Osteocyte (in vitro differentiated cells): ENCODE measurements around the gene ZC3H15. TPM values are rescaled to one million over a fixed set of nuclear protein-coding genes. Genes with fewer than 3 reads are reported as not detected.
"Not testable (repeated sequence)": the region's sequence is repeated elsewhere in the genome, so short reads cannot be mapped to it uniquely, and the experiment has no call there.

Source experiments
- DNase-seq: peaks from one replicate; pipeline ENCODE4 v3.0.0; 2021; ENCODE audit warnings: mixed read lengths; ENCODE audit not compliant: unreplicated experiment; ENCODE audit errors: extremely low spot score
- H3K27ac Mint-ChIP-seq: one replicate; pipeline ENCODE4 v1.8.0; 2021; ENCODE audit warnings: mild to moderate bottlenecking, mixed read lengths; ENCODE audit not compliant: unreplicated experiment
- H3K27me3 Mint-ChIP-seq: one replicate; pipeline ENCODE4 v1.8.0; 2021; ENCODE audit warnings: mixed read lengths; ENCODE audit not compliant: unreplicated experiment
- H3K36me3 Mint-ChIP-seq: one replicate; pipeline ENCODE4 v1.8.0; 2021; ENCODE audit warnings: mixed read lengths; ENCODE audit not compliant: unreplicated experiment
- H3K4me1 Mint-ChIP-seq: one replicate; pipeline ENCODE4 v1.8.0; 2021; ENCODE audit warnings: mixed read lengths; ENCODE audit not compliant: unreplicated experiment
- H3K4me3 Mint-ChIP-seq: one replicate; pipeline ENCODE4 v1.8.0; 2021; ENCODE audit warnings: mild to moderate bottlenecking, moderate library complexity, mixed read lengths; ENCODE audit not compliant: unreplicated experiment
- H3K9me3 Mint-ChIP-seq: one replicate; pipeline ENCODE4 v1.8.0; 2021; ENCODE audit warnings: mixed read lengths; ENCODE audit not compliant: unreplicated experiment
- CTCF ChIP-seq: fragments of 200-600 bp; sonication (generic); IDR thresholded peaks from 2 replicates; pipeline ENCODE4 v1.5.0; 2021; ENCODE audit warnings: antibody characterized with exemption, mild to moderate bottlenecking, moderate library complexity
- long read RNA-seq: library from polyadenylated mRNA; unstranded; transcript quantifications from one replicate; pipeline ENCODE4 v2.0.0, GENCODE V29; 2021
- total RNA-seq: library from RNA; stranded (reverse); gene quantifications from 2 replicates; pipeline ENCODE4 v1.2.1, GENCODE V29; 2021

The ZC3H15 gene
- total RNA-seq, result 43.7 and 46.6 TPM in 2 replicates
- long read RNA-seq, transcript ZC3H15-201 (10 exons, 2,138 nt), result major isoform, 77 of 105 reads
- long read RNA-seq, partial matches to known transcripts, result 25 of 105 reads
- long read RNA-seq, other reads (novel, unspliced or antisense), result 3 of 105 reads

GRCh38 chr2:186485871-186486650 lies at the start of gene ZC3H15:
ZC3H15 (plus strand) TSS chr2:186486260; CDS start chr2:186486383, 123 bp downstream.
- Mint-ChIP-seq H3K4me3 (peak within 1 kb of the TSS; percentile 99), H3K4me1 (peaks cover 36% of the 10 kb centered on the region), H3K36me3 (no peaks in the 10 kb centered on the region), H3K27ac (peak within 1 kb of the TSS; percentile 99), H3K27me3 (no peaks in the 10 kb centered on the region), H3K9me3 (no peaks in the 10 kb centered on the region)
- TF ChIP-seq CTCF, result no peak
- peak; percentile 99 for DNase-seq

GRCh38 chr2:186437719-186438118 lies 48.3 kb upstream of the ZC3H15 start:
- DNase-seq, result no peak
- Mint-ChIP-seq H3K36me3 (peaks cover 7% of the 10 kb centered on the region), H3K27me3 (no peaks in the 10 kb centered on the region), H3K27ac (no peak overlapping the region), H3K4me1 (no peaks in the 10 kb centered on the region), H3K4me3 (no peak overlapping the region), H3K9me3 (no peaks in the 10 kb centered on the region)
- TF ChIP-seq CTCF, result no peak

GRCh38 chr2:186439673-186440095 lies 46.4 kb upstream of the ZC3H15 start:
- not testable (repeated sequence) for H3K9me3 Mint-ChIP-seq, H3K27me3 Mint-ChIP-seq, H3K4me3 Mint-ChIP-seq, H3K36me3 Mint-ChIP-seq, H3K4me1 Mint-ChIP-seq, H3K27ac Mint-ChIP-seq, DNase-seq

- no peak overlapping the region for H3K27ac Mint-ChIP-seq
- no peak for DNase-seq
- no peaks in the 10 kb centered on the region for H3K4me1 Mint-ChIP-seq
- H3K27me3 Mint-ChIP-seq, result no peaks in the 10 kb centered on the region
- TF ChIP-seq CTCF, result no peak
- H3K9me3 Mint-ChIP-seq, result no peaks in the 10 kb centered on the region
- no peaks in the 10 kb centered on the region for H3K36me3 Mint-ChIP-seq
- no peak overlapping the region for H3K4me3 Mint-ChIP-seq
Observed at GRCh38 chr2:186440506-186440905, 45.6 kb upstream of the ZC3H15 start.

- no peaks in the 10 kb centered on the region for H3K9me3 Mint-ChIP-seq
- H3K4me1 Mint-ChIP-seq, result peaks cover 2% of the 10 kb centered on the region
- no peak overlapping the region for H3K27ac Mint-ChIP-seq
- no peak overlapping the region for H3K4me3 Mint-ChIP-seq
- H3K36me3 Mint-ChIP-seq, result no peaks in the 10 kb centered on the region
- no peak for DNase-seq
- H3K27me3 Mint-ChIP-seq, result no peaks in the 10 kb centered on the region
- TF ChIP-seq CTCF, result no peak
Observed at GRCh38 chr2:186442885-186443284, 43.2 kb upstream of the ZC3H15 start.
